HG02973 (cell line): ENCODE measurements around the gene MAP1S.
"Not testable (repeated sequence)": the region's sequence is repeated elsewhere in the genome, so short reads cannot be mapped to it uniquely, and the experiment has no call there.

Experiments used
- ATAC-seq: cut with Tn5 transposase; IDR thresholded peaks from one replicate; pipeline ENCODE4 v1.9.1; 2021; ENCODE audit warnings: moderate library complexity; ENCODE audit not compliant: unreplicated experiment

The MAP1S gene

DNA sequence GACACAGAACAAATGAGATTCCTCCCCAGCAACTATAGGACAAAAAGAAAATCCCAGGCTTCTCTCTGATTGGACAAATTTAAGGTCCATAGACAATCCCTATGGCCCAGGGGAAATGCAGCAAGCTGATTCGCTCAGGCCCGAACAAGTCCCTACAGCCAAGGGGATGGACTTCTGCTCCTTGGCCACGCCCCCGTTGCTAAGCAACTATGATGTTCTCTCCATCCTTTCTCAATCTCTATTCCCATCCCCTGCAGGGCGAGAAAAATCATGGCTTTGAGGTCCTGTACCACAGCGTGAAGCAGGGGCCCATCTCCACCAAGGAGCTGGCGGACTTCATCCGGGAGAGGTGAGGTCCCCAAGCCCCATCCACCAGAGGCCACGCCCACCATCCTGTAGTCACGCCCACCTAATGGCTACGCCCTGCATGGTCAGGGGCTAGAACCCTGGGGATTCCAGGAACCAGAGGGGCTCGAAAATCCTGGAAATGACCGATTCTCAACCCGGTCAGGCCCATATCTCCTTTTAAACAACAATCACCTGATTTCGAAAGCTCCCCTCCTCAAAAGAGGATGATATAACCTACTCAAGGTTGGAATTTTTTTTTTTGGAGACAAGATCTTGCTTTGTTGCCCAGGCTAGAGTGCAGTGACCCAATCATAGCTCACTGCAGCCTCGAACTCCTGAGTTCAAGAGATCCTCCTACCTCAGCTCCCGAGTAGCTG is 43.4 kb downstream of the MAP1S start:
- ATAC-seq = no peak

DNA sequence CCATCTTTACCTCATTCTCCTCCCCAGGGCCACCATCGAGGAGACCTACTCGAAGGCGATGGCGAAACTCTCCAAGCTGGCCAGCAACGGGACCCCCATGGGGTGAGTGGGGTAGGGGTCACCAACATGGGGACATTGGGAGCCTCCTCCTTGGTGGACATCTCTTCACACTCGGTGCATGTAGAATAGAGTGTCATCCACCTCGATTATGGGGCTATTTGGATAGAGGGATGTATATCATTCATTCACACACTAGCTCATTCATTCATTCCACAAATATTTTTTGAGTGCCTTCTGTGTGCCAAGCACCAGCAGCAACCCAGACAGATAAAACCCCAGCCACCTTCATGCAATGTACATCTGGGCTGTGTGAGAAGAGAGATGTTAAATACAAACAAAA is 45.1 kb downstream of the MAP1S start:
- no peak for ATAC-seq

DNA sequence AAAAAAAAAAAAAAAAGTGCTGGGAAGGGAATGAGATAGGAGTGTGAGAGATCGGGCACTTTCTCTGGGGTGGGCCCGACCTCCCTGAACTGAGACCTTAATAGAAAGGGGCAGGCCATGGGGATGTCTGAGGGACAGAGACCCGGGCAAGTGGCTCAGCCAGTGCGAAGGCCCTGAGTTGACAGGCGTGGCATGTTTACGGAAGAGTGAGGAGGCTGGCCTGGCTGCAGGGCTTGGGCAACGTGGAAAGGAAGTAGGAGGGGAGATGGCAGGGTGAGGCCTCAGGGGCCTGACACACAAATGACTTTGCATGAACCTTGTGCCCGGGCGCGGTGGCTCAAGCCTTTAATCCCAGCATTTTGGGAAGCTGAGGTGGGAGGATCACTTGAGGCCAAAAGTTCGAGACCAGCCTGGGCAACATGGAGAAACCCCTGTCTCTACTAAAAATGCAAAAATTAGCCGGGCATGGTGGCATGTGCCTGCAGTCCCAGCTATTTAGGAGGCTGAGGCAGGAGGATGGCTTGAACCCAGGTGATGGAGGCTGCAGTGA is 45.9 kb downstream of the MAP1S start:
- no peak for ATAC-seq

- ATAC-seq = no peak
Measured at GRCh38 chr19:17766543-17767131, 47.4 kb downstream of the MAP1S start.

- ATAC-seq = no peak
Measured at GRCh38 chr19:17767559-17767958, 48.3 kb downstream of the MAP1S start.

DNA sequence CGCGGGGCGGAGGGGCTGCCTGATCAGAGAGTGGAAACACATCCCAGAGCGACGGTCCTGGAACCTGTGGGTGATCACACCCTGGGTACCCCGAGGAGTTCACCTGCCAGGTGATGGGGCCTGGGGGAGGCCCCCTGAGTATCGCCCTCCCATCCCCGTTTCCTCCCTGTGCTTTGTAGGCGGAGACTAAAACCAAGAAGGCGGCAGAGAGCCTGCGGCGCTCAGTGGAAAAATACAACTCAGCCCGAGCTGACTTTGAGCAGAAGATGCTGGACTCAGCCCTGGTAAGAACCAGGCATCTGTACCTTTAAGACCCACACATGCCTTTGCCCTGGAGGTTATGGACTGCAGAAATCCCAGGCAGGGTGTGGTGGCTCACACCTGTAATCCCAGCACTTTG is 51.3 kb downstream of the MAP1S start:
- ATAC-seq = no peak

- no peak for ATAC-seq
Measured at GRCh38 chr19:17772172-17772571, 52.9 kb downstream of the MAP1S start.

- ATAC-seq = no peak
Measured at GRCh38 chr19:17775245-17775927, 56.1 kb downstream of the MAP1S start.

DNA sequence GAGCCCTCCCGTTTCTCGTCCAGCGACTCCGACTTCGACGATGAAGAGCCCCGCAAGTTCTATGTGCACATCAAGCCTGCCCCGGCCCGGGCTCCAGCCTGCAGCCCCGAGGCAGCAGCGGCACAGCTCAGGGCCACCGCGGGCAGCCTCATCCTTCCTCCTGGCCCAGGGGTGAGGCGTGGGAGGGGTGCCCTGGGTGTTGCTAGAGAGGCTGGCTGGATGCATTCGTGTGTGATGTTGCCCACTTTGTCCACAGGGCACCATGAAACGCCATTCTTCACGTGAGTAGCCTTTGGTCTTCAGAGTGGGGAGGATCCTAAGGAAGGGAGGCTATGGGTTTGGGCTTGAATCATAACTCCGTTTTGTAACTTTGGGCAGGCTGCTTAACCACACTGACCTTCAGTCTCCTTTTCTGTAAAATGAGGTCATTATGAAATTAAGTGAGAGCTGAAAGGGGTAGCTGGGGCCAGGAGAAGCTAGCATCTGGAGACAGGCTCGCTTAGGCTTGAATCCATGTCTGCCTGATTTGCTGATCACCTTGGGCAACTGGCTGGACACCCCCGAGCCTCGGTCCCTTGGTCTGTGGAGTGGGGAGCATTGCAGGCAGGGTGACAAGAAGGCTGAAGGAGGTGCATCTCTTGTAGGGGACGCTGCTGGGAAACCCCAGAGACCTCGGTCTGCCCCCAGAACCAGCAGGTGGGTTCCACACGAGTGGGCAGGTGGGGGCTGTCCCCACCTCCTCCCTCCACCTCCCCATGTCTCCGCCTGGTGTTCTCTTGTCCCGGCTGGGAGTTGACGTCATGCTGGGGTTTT is 56.9 kb downstream of the MAP1S start:
- ATAC-seq = peak; percentile 53

- not testable (repeated sequence) for ATAC-seq
Measured at GRCh38 chr19:17777840-17778239, 58.6 kb downstream of the MAP1S start.

- no peak for ATAC-seq
Measured at GRCh38 chr19:17778251-17778967, 59.1 kb downstream of the MAP1S start.

DNA sequence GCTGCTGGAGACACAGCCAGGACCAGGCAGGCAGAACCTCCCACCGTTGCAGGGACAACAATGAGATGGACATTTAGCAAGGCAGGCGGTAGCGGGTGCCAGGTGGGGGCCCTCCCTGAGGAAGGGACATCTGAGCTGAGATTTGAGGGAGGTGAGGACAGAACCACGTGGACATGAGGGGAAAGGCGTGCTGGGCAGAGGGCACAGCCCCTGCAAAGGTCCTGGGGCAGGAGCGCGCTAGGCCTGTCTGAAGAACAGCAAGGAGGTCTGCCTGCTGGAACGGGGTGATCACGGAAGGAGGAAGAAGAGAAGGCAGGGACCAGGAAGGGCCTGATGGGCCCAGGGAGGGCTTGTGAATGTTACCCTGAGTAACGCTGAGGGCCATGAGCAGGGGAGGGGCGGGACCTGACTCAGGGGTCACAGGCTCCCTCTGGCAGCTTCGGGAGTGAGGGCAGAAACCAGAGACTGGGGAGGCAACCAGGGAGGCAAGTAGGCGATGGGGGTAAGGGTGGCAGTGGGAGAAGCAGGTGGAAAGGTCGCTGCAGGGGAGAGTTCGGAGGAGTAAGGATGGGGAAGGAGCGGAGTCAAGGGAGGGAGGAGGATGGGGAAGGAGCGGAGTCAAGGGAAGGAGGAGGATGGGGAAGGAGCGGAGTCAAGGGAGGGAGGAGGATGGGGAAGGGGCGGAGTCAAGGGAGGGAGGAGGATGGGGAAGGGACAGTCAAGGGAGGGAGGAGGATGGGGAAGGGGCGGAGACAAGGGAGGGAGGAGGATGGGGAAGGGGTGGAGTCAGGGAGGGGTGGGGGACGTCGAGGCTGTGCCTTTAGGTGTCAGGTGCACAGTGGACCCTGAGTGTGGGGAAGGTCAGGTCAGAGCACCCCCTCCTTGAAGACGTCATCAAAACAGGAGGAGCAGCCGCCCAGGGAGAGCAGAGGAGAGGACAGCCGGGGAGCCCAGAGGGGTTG is 60.0 kb downstream of the MAP1S start:
- no peak for ATAC-seq

- ATAC-seq = no peak
Measured at GRCh38 chr19:17780781-17781180, 61.5 kb downstream of the MAP1S start.

DNA sequence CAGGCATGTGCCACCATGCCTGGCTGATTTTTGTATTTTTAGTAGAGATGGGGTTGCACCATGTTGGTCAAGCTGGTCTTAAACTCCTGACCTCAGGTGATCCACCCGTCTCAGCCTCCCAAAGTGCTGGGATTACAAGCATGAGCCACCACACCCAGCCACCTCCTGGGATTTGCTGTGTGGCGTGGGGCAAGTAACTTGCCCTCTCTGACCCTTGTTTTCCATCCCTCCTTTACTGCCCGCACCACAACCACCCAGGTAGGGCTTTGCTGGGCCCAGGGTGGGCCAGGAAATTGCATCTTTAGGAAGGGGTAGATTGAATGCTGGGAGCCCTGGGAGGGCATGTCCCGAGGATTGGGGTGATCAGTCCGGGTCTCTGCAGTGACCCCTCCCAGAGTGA is 64.4 kb downstream of the MAP1S start:
- not testable (repeated sequence) for ATAC-seq
